Hepatocyte (in vitro differentiated cells): Measurements from ENCODE around the gene PCGF3. TPM values are rescaled to one million over a fixed set of nuclear protein-coding genes. Genes with fewer than 3 reads are reported as not detected.

Source experiments
- DNase-seq: peaks from one replicate; pipeline ENCODE4 v3.0.0-alpha.2; 2016; ENCODE audit warnings: low spot score
- H2AFZ ChIP-seq: fragments of 200-600 bp; sonication (generic); 2 replicates; pipeline ENCODE4 v1.6.0; 2016; ENCODE audit warnings: antibody characterized with exemption, mild to moderate bottlenecking
- H3K27ac ChIP-seq: fragments of 200-600 bp; sonication (generic); 2 replicates; pipeline ENCODE4 v1.5.1; 2016; ENCODE audit warnings: mild to moderate bottlenecking
- H3K27me3 ChIP-seq: fragments of 200-600 bp; sonication (generic); 2 replicates; pipeline ENCODE4 v1.6.1; 2016
- H3K36me3 ChIP-seq: fragments of 200-600 bp; sonication (generic); replicated peaks from 2 replicates; pipeline ENCODE4 v1.5.1; 2016; ENCODE audit warnings: low read depth; ENCODE audit not compliant: insufficient read depth
- H3K4me1 ChIP-seq: fragments of 200-600 bp; sonication (generic); 2 replicates; pipeline ENCODE4 v1.5.1; 2016; ENCODE audit warnings: mild to moderate bottlenecking, moderate library complexity; ENCODE audit not compliant: insufficient read depth
- H3K4me2 ChIP-seq: fragments of 200-600 bp; sonication (generic); 2 replicates; pipeline ENCODE4 v1.6.0; 2016
- H3K4me3 ChIP-seq: fragments of 200-600 bp; sonication (generic); 2 replicates; pipeline ENCODE4 v1.5.1; 2016; ENCODE audit warnings: mild to moderate bottlenecking
- H3K79me2 ChIP-seq: fragments of 200-600 bp; sonication (generic); 2 replicates; pipeline ENCODE4 v1.6.0; 2017; ENCODE audit warnings: mild to moderate bottlenecking
- H3K9me2 ChIP-seq: fragments of 200-600 bp; sonication (generic); replicated peaks from 2 replicates; pipeline ENCODE4 v1.6.0; 2017; ENCODE audit warnings: mild to moderate bottlenecking; ENCODE audit not compliant: insufficient read depth
- H3K9me3 ChIP-seq: fragments of 200-600 bp; sonication (generic); 2 replicates; pipeline ENCODE4 v1.5.1; 2016; ENCODE audit warnings: low read depth, mild to moderate bottlenecking
- H4K20me1 ChIP-seq: fragments of 200-600 bp; sonication (generic); 2 replicates; pipeline ENCODE4 v1.6.0; 2016; ENCODE audit warnings: mild to moderate bottlenecking; ENCODE audit not compliant: insufficient read depth, poor library complexity, severe bottlenecking
- CTCF ChIP-seq: fragments of 200-600 bp; sonication (generic); IDR thresholded peaks from 2 replicates; pipeline ENCODE4 v1.5.1; 2016; ENCODE audit warnings: antibody characterized with exemption, mild to moderate bottlenecking; ENCODE audit not compliant: poor library complexity
- EZH2 ChIP-seq: fragments of 200-600 bp; sonication (generic); IDR thresholded peaks from 2 replicates; pipeline ENCODE4 v1.6.1; 2016; ENCODE audit warnings: antibody characterized with exemption, mild to moderate bottlenecking, borderline replicate concordance
- EZH2phosphoT487 ChIP-seq: fragments of 200-600 bp; sonication (generic); IDR thresholded peaks from one replicate; pipeline ENCODE4 v1.6.1; 2018; ENCODE audit warnings: antibody characterized with exemption, mild to moderate bottlenecking, low read depth, moderate library complexity; ENCODE audit not compliant: unreplicated experiment, severe bottlenecking
- WGBS: methylation state at CpG from one replicate; pipeline ENCODE4 v1.1.6; 2016; ENCODE audit warnings: low lambda C conversion rate; ENCODE audit errors: missing lambda C conversion rate; 5-methylcytosine and 5-hydroxymethylcytosine counted together
- polyA plus RNA-seq: library from polyadenylated mRNA; unstranded; fragments of >200 nt; fragmentation: Nextera tagmentation; extraction: Ambion mirVana; gene quantifications from 2 replicates; pipeline ENCODE4 v1.2.1, GENCODE V29; 2016
- total RNA-seq: library from RNA; depleted of rRNA; stranded (reverse); fragments of >200 nt; gene quantifications from 2 replicates; pipeline ENCODE4 v1.2.3, GENCODE V29; 2014

The PCGF3 gene
- total and polyA plus RNA-seq, 2 experiments from 2014 or later: 21.8 to 43.5 TPM

GRCh38 chr4:760616-761015, 55.0 kb downstream of the PCGF3 start:
- H3K4me2 ChIP-seq: no peak overlapping the region
- DNase-seq: no peak
- no peak for TF ChIP-seq EZH2phosphoT487
- no peak for TF ChIP-seq EZH2
- TF ChIP-seq CTCF: no peak
- no peak overlapping the region for H2AFZ ChIP-seq
- no peaks in the 10 kb centered on the region for H3K9me3 ChIP-seq
- H3K9me2 ChIP-seq: no peaks in the 10 kb centered on the region
- no peaks in the 10 kb centered on the region for H3K27me3 ChIP-seq
- 94% methylated on average over 21 of the region's 21 CpGs for WGBS
- H3K27ac ChIP-seq: no peak overlapping the region
- H3K36me3 ChIP-seq: no peaks in the 10 kb centered on the region
- H3K79me2 ChIP-seq: peaks cover 15% of the 10 kb centered on the region
- no peak overlapping the region for H3K4me3 ChIP-seq
- no peaks in the 10 kb centered on the region for H3K4me1 ChIP-seq
- peaks cover 13% of the 10 kb centered on the region for H4K20me1 ChIP-seq

- WGBS: 93% methylated on average over 14 of the region's 14 CpGs
- H4K20me1 ChIP-seq: peaks cover 16% of the 10 kb centered on the region
Observed at GRCh38 chr4:761086-761485, 55.5 kb downstream of the PCGF3 start.

GRCh38 chr4:761739-762138, 56.1 kb downstream of the PCGF3 start:
- Histone ChIP-seq H3K4me1 (peaks cover 1% of the 10 kb centered on the region), H3K36me3 (no peaks in the 10 kb centered on the region), H3K4me3 (no peak overlapping the region), H3K27ac (no peak overlapping the region), H3K9me3 (no peaks in the 10 kb centered on the region), H3K79me2 (peaks cover 11% of the 10 kb centered on the region), H3K4me2 (no peak overlapping the region), H3K27me3 (no peaks in the 10 kb centered on the region), H2AFZ (no peak overlapping the region), H4K20me1 (peaks cover 23% of the 10 kb centered on the region), H3K9me2 (no peaks in the 10 kb centered on the region)
- no peak for DNase-seq
- 98% methylated on average over 14 of the region's 14 CpGs for WGBS
- no peak for TF ChIP-seq EZH2
- TF ChIP-seq CTCF: no peak
- no peak for TF ChIP-seq EZH2phosphoT487

More at GRCh38 chr4:761086-761485, 55.5 kb downstream of the PCGF3 start:
- peaks cover 14% of the 10 kb centered on the region for H3K79me2 ChIP-seq
- no peak overlapping the region for H3K4me3 ChIP-seq
- DNase-seq: no peak
- H3K4me1 ChIP-seq: no peaks in the 10 kb centered on the region
- H3K27me3 ChIP-seq: no peaks in the 10 kb centered on the region
- H3K9me3 ChIP-seq: no peaks in the 10 kb centered on the region
- no peak overlapping the region for H3K27ac ChIP-seq
- no peak overlapping the region for H3K4me2 ChIP-seq
- no peaks in the 10 kb centered on the region for H3K9me2 ChIP-seq
- TF ChIP-seq CTCF: no peak
- no peak for TF ChIP-seq EZH2phosphoT487
- TF ChIP-seq EZH2: no peak
- H2AFZ ChIP-seq: no peak overlapping the region
- no peaks in the 10 kb centered on the region for H3K36me3 ChIP-seq
